HepG2 (cell line): ENCODE data around the gene SYCE1. TPM values are rescaled to one million over a fixed set of nuclear protein-coding genes. Genes with fewer than 3 reads are reported as not detected.

Experiments
- ATAC-seq: fragments of 200-7000 bp; cut with Tn5 transposase; 3 replicates; pipeline ENCODE4 v1.9.1; 2020; ENCODE audit warnings: mild to moderate bottlenecking, moderate library complexity
- BruUV-seq: library from RNA; stranded (reverse); fragments of 400-500 nt; replicated peaks from 2 replicates; lab custom pipeline; 2021; lab: Mats Ljungman, UMichigan
- CTCF ChIA-PET: fragments of 300-600 bp; formaldehyde crosslinking; extraction: SDS; loops from one replicate; lab custom pipeline; 2021; ENCODE audit warnings: low total read pairs, inconsistent platforms, low intra/inter-chr PET ratio; lab: Yijun Ruan, JAX
- POLR2A ChIA-PET: fragments of 350-600 bp; sonication (Branson Sonifier 250); formaldehyde crosslinking; loops from one replicate; lab custom pipeline; 2020; ENCODE audit warnings: antibody characterized with exemption, inconsistent platforms; lab: Yijun Ruan, JAX
- DNase-seq: peaks from one replicate; pipeline ENCODE4 v3.0.0-alpha.2; 2015; ENCODE audit warnings: low spot score
- FAIRE-seq: peaks from 3 replicates; lab custom pipeline; 2011; peaks lifted over from hg19 to GRCh38; lab: Jason Lieb, UNC
- H2AFZ ChIP-seq: one replicate; pipeline ENCODE4 v1.6.1; 2011; ENCODE audit warnings: low read length, inconsistent platforms
- H3K27ac ChIP-seq: fragments of 300-600 bp; 3 replicates; pipeline ENCODE4 v1.8.0; 2011; ENCODE audit warnings: mixed run types, mild to moderate bottlenecking, mixed read lengths, low read length, inconsistent platforms; ENCODE audit not compliant: insufficient read depth; ENCODE audit errors: extremely low read length
- H3K27me3 ChIP-seq, 2 experiments: fragments of 200-600 bp in 1 of 2; 2 replicates in 1 of 2; 3 replicates in 1 of 2; pipeline versions ENCODE4 v1.6.0 to v1.8.0; 2011; ENCODE audit warnings: low read length in 2 of 2, mild to moderate bottlenecking in 2 of 2, moderate library complexity in 2 of 2, inconsistent platforms in 1 of 2; ENCODE audit not compliant: insufficient read depth in 2 of 2, control insufficient read depth in 1 of 2
- H3K36me3 ChIP-seq, 2 experiments: fragments of 200-600 bp in 1 of 2; replicated peaks in 1 of 2; 2 replicates in 1 of 2; 3 replicates in 1 of 2; pipeline versions ENCODE4 v1.5.1 to v1.8.0; 2011; ENCODE audit warnings: low read length in 2 of 2, inconsistent platforms in 1 of 2; ENCODE audit not compliant: insufficient read depth in 2 of 2, control insufficient read depth in 1 of 2
- H3K4me1 ChIP-seq: 2 replicates; pipeline ENCODE4 v1.5.1; 2012; ENCODE audit warnings: low read length, inconsistent platforms; ENCODE audit not compliant: insufficient read depth
- H3K4me2 ChIP-seq: 2 replicates; pipeline ENCODE4 v1.6.0; 2011; ENCODE audit warnings: low read depth, low read length, inconsistent platforms
- H3K4me3 ChIP-seq, 3 experiments: fragments of 200-600 bp in 1 of 3; sonication (generic), shearing (Covaris generic) in 1 of 3; replicated peaks in 1 of 3; 2 replicates each; pipeline ENCODE4 v1.5.1; 2011 to 2016; ENCODE audit warnings: low read length in 3 of 3, inconsistent platforms in 2 of 3, low read depth in 2 of 3, mild to moderate bottlenecking in 2 of 3, control low read depth in 1 of 3, mixed read lengths in 1 of 3; ENCODE audit not compliant: insufficient read depth in 1 of 3
- H3K79me2 ChIP-seq: one replicate; pipeline ENCODE4 v1.6.1; 2011; ENCODE audit warnings: low read length, inconsistent platforms; ENCODE audit not compliant: insufficient read depth
- H3K9ac ChIP-seq: 2 replicates; pipeline ENCODE4 v1.6.0; 2011; ENCODE audit warnings: mild to moderate bottlenecking, low read depth, low read length, inconsistent platforms; ENCODE audit not compliant: insufficient read depth
- H3K9me3 ChIP-seq: 2 replicates; pipeline ENCODE4 v1.5.1; 2012; ENCODE audit warnings: mild to moderate bottlenecking, low read length
- H4K20me1 ChIP-seq: 2 replicates; pipeline ENCODE4 v1.6.0; 2011; ENCODE audit warnings: inconsistent platforms, mild to moderate bottlenecking, low read length, moderate library complexity; ENCODE audit not compliant: insufficient read depth
- AGO2 ChIP-seq: fragments of 200-400 bp; formaldehyde crosslinking; optimal IDR thresholded peaks from 2 replicates; pipeline ENCODE3; 2017; ENCODE audit warnings: mild to moderate bottlenecking, low read depth, low read length, moderate library complexity
- SMAD3 ChIP-seq: sonication (generic); formaldehyde crosslinking; IDR thresholded peaks from 2 replicates; pipeline ENCODE4 v1.4.0; 2020; ENCODE audit warnings: missing genetic modification reagents
- ZNF205 ChIP-seq: IDR thresholded peaks from 2 replicates; pipeline ENCODE4 v1.6.1; 2018; ENCODE audit warnings: missing biosample characterization, missing genetic modification reagents
- ZNF570 ChIP-seq: sonication (generic); formaldehyde crosslinking; IDR thresholded peaks from 2 replicates; pipeline ENCODE4 v1.4.0; 2020; ENCODE audit warnings: mild to moderate bottlenecking, missing genetic modification reagents, borderline replicate concordance
- ZNF646 ChIP-seq: sonication (generic); formaldehyde crosslinking; IDR thresholded peaks from 2 replicates; pipeline ENCODE4 v1.9.0; 2021; ENCODE audit warnings: mild to moderate bottlenecking, missing genetic modification reagents
- ZXDC ChIP-seq: sonication (generic); formaldehyde crosslinking; IDR thresholded peaks from 2 replicates; pipeline ENCODE4 v1.5.0; 2020; ENCODE audit warnings: mild to moderate bottlenecking, missing genetic modification reagents
- WGBS: methylation state at CpG from one replicate; pipeline ENCODE4 v1.1.6; 2017; ENCODE audit warnings: low lambda C conversion rate; 5-methylcytosine and 5-hydroxymethylcytosine counted together
- in situ Hi-C: cut with HindIII; loops from 2 replicates; pipeline ENCODE4 v1.10.0; 2017; ENCODE audit warnings: low pct_unique_long_range_greater_than_20kb; ENCODE audit not compliant: extremely low pct_ligation_motif_present
- intact Hi-C: fragments of 100-400 bp; cut with micrococcal nuclease; formaldehyde crosslinking; loops from one replicate; pipeline ENCODE4 v1.10.0; 2022; ENCODE audit not compliant: unreplicated experiment
- polyA plus RNA-seq, 8 experiments: library from polyadenylated mRNA; depleted of rRNA in 3 of 8; stranded (reverse) in 7 of 8; unstranded in 1 of 8; fragments of >200 nt; fragmentation: Illumina TruSeq in 4 of 8; extraction: Trizol in 4 of 8; gene quantifications; 2 replicates each; pipeline versions ENCODE4 v1.2.1 to v1.2.3, GENCODE V29; 2011 to 2016; ENCODE audit warnings: low read depth in 4 of 8, missing spikeins in 1 of 8, mixed read lengths in 1 of 8; ENCODE audit not compliant: insufficient read depth in 1 of 8
- total RNA-seq, 5 experiments: library from RNA; depleted of rRNA; stranded (reverse); fragments of >200 nt; fragmentation: Illumina TruSeq; extraction: Trizol; gene quantifications; 2 replicates each; pipeline ENCODE4 v1.2.3, GENCODE V29; 2016; ENCODE audit warnings: low read depth in 1 of 5

The SYCE1 gene
- total and polyA plus RNA-seq, 2 of the 13 experiments (the other 11 are each of a cell fraction or from before 2014, with no cell fraction given) = not detected

GRCh38 chr10:133529576-133529946, 35.8 kb downstream of the SYCE1 start:
- 62% methylated on average over 26 of the region's 26 CpGs for WGBS
- DNase-seq = no peak
- Histone ChIP-seq H3K4me2 (no peak overlapping the region), H2AFZ (no peak overlapping the region), H3K9me3 (no peaks in the 10 kb centered on the region), H3K4me1 (no peaks in the 10 kb centered on the region), H3K4me3 (no peak overlapping the region), H4K20me1 (no peaks in the 10 kb centered on the region), H3K36me3 (no peaks in the 10 kb centered on the region), H3K9ac (no peak overlapping the region), H3K79me2 (no peaks in the 10 kb centered on the region), H3K27me3 (peaks cover 8 to 71% of the 10 kb centered on the region in 2 experiments), H3K27ac (no peak overlapping the region)
- no peak for ATAC-seq
- TF ChIP-seq AGO2 = no peak
- no peak for TF ChIP-seq ZNF205 (CRISPR knock-in tag)
- TF ChIP-seq SMAD3 (CRISPR knock-in tag) = no peak
- TF ChIP-seq ZNF570 (CRISPR knock-in tag) = no peak
- TF ChIP-seq ZNF646 (CRISPR knock-in tag) = no peak
- TF ChIP-seq ZXDC = no peak
- CTCF ChIA-PET = no interaction called here
- in situ Hi-C loops = no loop called here
- intact Hi-C loops = no loop called here
- BruUV-seq = no TSS peak
- FAIRE-seq = no peak
- POLR2A ChIA-PET = no interaction called here
